RWPE2 (cell line): Measurements from ENCODE around the gene ERMARD.

Source experiments
- ATAC-seq: fragments of 200-7000 bp; cut with Tn5 transposase; 3 replicates; pipeline ENCODE4 v1.9.1; 2021; ENCODE audit warnings: low read depth
- DNase-seq: peaks from one replicate; pipeline ENCODE4 v3.0.0-alpha.2; 2020; ENCODE audit warnings: low spot score
- H3K27ac ChIP-seq: fragments of 450-650 bp; 2 replicates; pipeline ENCODE4 v1.5.1; 2017; ENCODE audit warnings: mild to moderate bottlenecking; ENCODE audit not compliant: poor library complexity, severe bottlenecking
- H3K27me3 ChIP-seq: fragments of 250-450 bp; sonication (Bioruptor Pico); 2 replicates; pipeline ENCODE4 v1.5.1; 2021; ENCODE audit warnings: mild to moderate bottlenecking, moderate library complexity; ENCODE audit not compliant: insufficient read depth, poor library complexity, severe bottlenecking
- H3K36me3 ChIP-seq: fragments of 250-450 bp; sonication (Bioruptor Pico); 2 replicates; pipeline ENCODE4 v1.5.1; 2020; ENCODE audit warnings: low read depth, mild to moderate bottlenecking, moderate library complexity
- H3K4me1 ChIP-seq: fragments of 250-450 bp; sonication (Bioruptor Pico); 2 replicates; pipeline ENCODE4 v1.5.1; 2021; ENCODE audit warnings: mild to moderate bottlenecking, moderate library complexity; ENCODE audit not compliant: insufficient read depth, poor library complexity, severe bottlenecking
- H3K4me3 ChIP-seq: fragments of 250-450 bp; sonication (Bioruptor Pico); 2 replicates; pipeline ENCODE4 v1.5.1; 2021; ENCODE audit warnings: mild to moderate bottlenecking, moderate library complexity; ENCODE audit not compliant: severe bottlenecking
- H3K9me3 ChIP-seq: fragments of 250-450 bp; sonication (Bioruptor Pico); 2 replicates; pipeline ENCODE4 v1.5.1; 2021; ENCODE audit warnings: mild to moderate bottlenecking, moderate library complexity; ENCODE audit not compliant: severe bottlenecking
- CTCF ChIP-seq: fragments of 450-650 bp; IDR thresholded peaks from one replicate; pipeline ENCODE4 v1.5.1; 2017; ENCODE audit warnings: mild to moderate bottlenecking, moderate library complexity; ENCODE audit not compliant: poor library complexity, severe bottlenecking

Gene ERMARD

GRCh38 chr6:169816054-169816453 is 64.6 kb downstream of the ERMARD start:
- Histone ChIP-seq H3K27ac (no peak overlapping the region), H3K4me1 (no peaks in the 10 kb centered on the region), H3K4me3 (no peak overlapping the region), H3K36me3 (no peaks in the 10 kb centered on the region), H3K27me3 (peaks cover 10% of the 10 kb centered on the region), H3K9me3 (no peaks in the 10 kb centered on the region)
- TF ChIP-seq CTCF: no peak
- ATAC-seq (no peak), DNase-seq (no peak)

- no peaks in the 10 kb centered on the region for H3K36me3 ChIP-seq
- H3K4me3 ChIP-seq: no peak overlapping the region
- H3K27ac ChIP-seq: no peak overlapping the region
- H3K27me3 ChIP-seq: peaks cover 10% of the 10 kb centered on the region
- no peaks in the 10 kb centered on the region for H3K4me1 ChIP-seq
- TF ChIP-seq CTCF: no peak
- no peak for DNase-seq
- ATAC-seq: no peak
- H3K9me3 ChIP-seq: no peaks in the 10 kb centered on the region
Observed at GRCh38 chr6:169816975-169817374, 65.6 kb downstream of the ERMARD start.

- no peaks in the 10 kb centered on the region for H3K36me3 ChIP-seq
- no peaks in the 10 kb centered on the region for H3K4me1 ChIP-seq
- ATAC-seq (no peak), DNase-seq (no peak)
- H3K27me3 ChIP-seq: peaks cover 10% of the 10 kb centered on the region
- H3K9me3 ChIP-seq: no peaks in the 10 kb centered on the region
- H3K27ac ChIP-seq: no peak overlapping the region
- H3K4me3 ChIP-seq: no peak overlapping the region
- no peak for TF ChIP-seq CTCF
Observed at GRCh38 chr6:169820358-169820757, 68.9 kb downstream of the ERMARD start.

- Histone ChIP-seq H3K4me1 (no peaks in the 10 kb centered on the region), H3K36me3 (no peaks in the 10 kb centered on the region), H3K27ac (no peak overlapping the region), H3K27me3 (no peaks in the 10 kb centered on the region), H3K9me3 (no peaks in the 10 kb centered on the region), H3K4me3 (no peak overlapping the region)
- DNase-seq: no peak
- ATAC-seq: no peak
- no peak for TF ChIP-seq CTCF
Observed at GRCh38 chr6:169824021-169824420, 72.6 kb downstream of the ERMARD start.

- no peaks in the 10 kb centered on the region for H3K27me3 ChIP-seq
- H3K4me3 ChIP-seq: no peak overlapping the region
- H3K4me1 ChIP-seq: no peaks in the 10 kb centered on the region
- no peaks in the 10 kb centered on the region for H3K36me3 ChIP-seq
- H3K9me3 ChIP-seq: no peaks in the 10 kb centered on the region
- no peak overlapping the region for H3K27ac ChIP-seq
- DNase-seq: no peak
- TF ChIP-seq CTCF: no peak
- ATAC-seq: no peak
Observed at GRCh38 chr6:169824848-169825557, 73.6 kb downstream of the ERMARD start.
